Uterus (tissue), 4 donors: Measurements from ENCODE around the gene NCR2. TPM values are rescaled to one million over a fixed set of nuclear protein-coding genes. Genes with fewer than 3 reads are reported as not detected.
"Not testable (repeated sequence)": the region's sequence is repeated elsewhere in the genome, so short reads cannot be mapped to it uniquely, and the experiment has no call there.

Experiments used
- DNase-seq, 2 donors: peaks; one replicate each; pipeline ENCODE4 v3.0.0-alpha.2; 2019 to 2020
- H3K27ac ChIP-seq, 2 donors: fragments of 200-600 bp; sonication (generic); 1 replicate in 1 of 2; 2 replicates in 1 of 2; pipeline ENCODE4 v1.5.1; 2016 to 2018
- H3K27me3 ChIP-seq, 2 donors: fragments of 200-600 bp; sonication (generic); one replicate each; pipeline ENCODE4 v1.5.1; 2018 to 2019; ENCODE audit warnings: control low read depth in 1 of 2
- H3K36me3 ChIP-seq, 2 donors: fragments of 200-600 bp; sonication (generic); one replicate each; pipeline ENCODE4 v1.5.1; 2019; ENCODE audit warnings: control low read depth in 1 of 2
- H3K4me1 ChIP-seq, 2 donors: fragments of 200-600 bp; sonication (generic); one replicate each; pipeline ENCODE4 v1.5.1; 2018 to 2019; ENCODE audit warnings: control low read depth in 1 of 2
- H3K4me3 ChIP-seq, 2 donors: fragments of 200-600 bp; sonication (generic); 1 replicate in 1 of 2; 2 replicates in 1 of 2; pipeline ENCODE4 v1.5.1; 2018 to 2019; ENCODE audit warnings: mild to moderate bottlenecking in 1 of 2
- H3K9me3 ChIP-seq, 2 donors: fragments of 200-600 bp; sonication (generic); one replicate each; pipeline ENCODE4 v1.5.1; 2019; ENCODE audit warnings: control low read depth in 1 of 2
- POLR2A ChIP-seq, 2 donors: fragments of 450-650 bp; IDR thresholded peaks; one replicate each; pipeline ENCODE4 v1.6.1; 2016; ENCODE audit warnings: antibody characterized with exemption in 2 of 2, mild to moderate bottlenecking in 1 of 2, moderate library complexity in 1 of 2
- intact Hi-C: fragments of 100-400 bp; cut with DNase I; formaldehyde crosslinking; loops from one replicate; pipeline ENCODE4 v1.15.1; 2023; ENCODE audit warnings: low total_unique reads
- total RNA-seq, 4 donors: library from RNA; depleted of rRNA in 3 of 4; stranded (reverse); fragments of >200 nt in 3 of 4; gene quantifications; one replicate each; pipeline versions ENCODE4 v1.1.0 to v1.2.4, GENCODE V29; 2014 to 2023
- TF ChIP-seq, protein P1 (sequence below), 4 experiments: fragments of 200-600 bp in 2 of 4; fragments of 450-650 bp in 2 of 4; sonication (generic) in 2 of 4; IDR thresholded peaks; one replicate each; pipeline ENCODE4 v1.5.1; 2016 to 2019; ENCODE audit warnings: antibody characterized with exemption in 4 of 4, mild to moderate bottlenecking in 2 of 4, moderate library complexity in 1 of 4
- donor health status: DM: yes; HTN: yes; CAD: no.

Gene NCR2
- total RNA-seq, 4 donors from 2014 or later = not detected

DNA sequence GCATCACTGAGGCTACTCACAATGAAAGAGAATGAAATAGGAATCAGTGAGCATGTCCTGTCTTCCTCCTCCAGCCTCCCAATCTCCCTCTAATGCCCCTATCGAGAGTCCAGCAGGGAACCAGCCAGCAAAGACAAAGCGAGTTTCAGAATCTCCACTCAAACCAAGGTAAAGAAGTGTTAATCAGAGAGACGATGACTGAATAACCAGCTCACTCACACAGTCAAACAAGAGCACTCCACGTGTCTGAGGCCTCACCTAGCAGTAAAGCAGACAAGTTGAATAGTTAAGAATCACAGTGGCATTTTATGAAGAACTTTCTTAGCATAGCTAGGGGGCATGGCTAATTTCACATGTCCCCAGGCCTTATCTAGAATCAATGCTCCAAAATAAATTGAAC, 45.6 kb upstream of the NCR2 start:
- no peaks in the 10 kb centered on the region for H3K9me3 ChIP-seq
- TF ChIP-seq POLR2A (IDR thresholded peaks at IDR 0.05) = no peak
- TF ChIP-seq, protein P1, sequence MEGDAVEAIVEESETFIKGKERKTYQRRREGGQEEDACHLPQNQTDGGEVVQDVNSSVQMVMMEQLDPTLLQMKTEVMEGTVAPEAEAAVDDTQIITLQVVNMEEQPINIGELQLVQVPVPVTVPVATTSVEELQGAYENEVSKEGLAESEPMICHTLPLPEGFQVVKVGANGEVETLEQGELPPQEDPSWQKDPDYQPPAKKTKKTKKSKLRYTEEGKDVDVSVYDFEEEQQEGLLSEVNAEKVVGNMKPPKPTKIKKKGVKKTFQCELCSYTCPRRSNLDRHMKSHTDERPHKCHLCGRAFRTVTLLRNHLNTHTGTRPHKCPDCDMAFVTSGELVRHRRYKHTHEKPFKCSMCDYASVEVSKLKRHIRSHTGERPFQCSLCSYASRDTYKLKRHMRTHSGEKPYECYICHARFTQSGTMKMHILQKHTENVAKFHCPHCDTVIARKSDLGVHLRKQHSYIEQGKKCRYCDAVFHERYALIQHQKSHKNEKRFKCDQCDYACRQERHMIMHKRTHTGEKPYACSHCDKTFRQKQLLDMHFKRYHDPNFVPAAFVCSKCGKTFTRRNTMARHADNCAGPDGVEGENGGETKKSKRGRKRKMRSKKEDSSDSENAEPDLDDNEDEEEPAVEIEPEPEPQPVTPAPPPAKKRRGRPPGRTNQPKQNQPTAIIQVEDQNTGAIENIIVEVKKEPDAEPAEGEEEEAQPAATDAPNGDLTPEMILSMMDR (IDR thresholded peaks at IDR 0.05) = no peak
- no peaks in the 10 kb centered on the region for H3K36me3 ChIP-seq
- no peak overlapping the region for H3K27ac ChIP-seq
- intact Hi-C loops = no loop called here
- no peaks in the 10 kb centered on the region for H3K27me3 ChIP-seq
- no peaks in the 10 kb centered on the region for H3K4me1 ChIP-seq
- DNase-seq = no peak
- H3K4me3 ChIP-seq = no peak overlapping the region

- no peaks in the 10 kb centered on the region for H3K9me3 ChIP-seq
- no peaks in the 10 kb centered on the region for H3K27me3 ChIP-seq
- intact Hi-C loops = no loop called here
- no peak for DNase-seq
- H3K36me3 ChIP-seq = no peaks in the 10 kb centered on the region
- H3K4me1 ChIP-seq = no peaks in the 10 kb centered on the region
- H3K4me3 ChIP-seq = no peak overlapping the region
- TF ChIP-seq, protein P1 (IDR thresholded peaks at IDR 0.05) = no peak
- no peak for TF ChIP-seq POLR2A (IDR thresholded peaks at IDR 0.05)
- H3K27ac ChIP-seq = no peak overlapping the region
These were observed 43.7 kb upstream of the NCR2 start for GRCh38 chr6:41291717-41292116.

DNA sequence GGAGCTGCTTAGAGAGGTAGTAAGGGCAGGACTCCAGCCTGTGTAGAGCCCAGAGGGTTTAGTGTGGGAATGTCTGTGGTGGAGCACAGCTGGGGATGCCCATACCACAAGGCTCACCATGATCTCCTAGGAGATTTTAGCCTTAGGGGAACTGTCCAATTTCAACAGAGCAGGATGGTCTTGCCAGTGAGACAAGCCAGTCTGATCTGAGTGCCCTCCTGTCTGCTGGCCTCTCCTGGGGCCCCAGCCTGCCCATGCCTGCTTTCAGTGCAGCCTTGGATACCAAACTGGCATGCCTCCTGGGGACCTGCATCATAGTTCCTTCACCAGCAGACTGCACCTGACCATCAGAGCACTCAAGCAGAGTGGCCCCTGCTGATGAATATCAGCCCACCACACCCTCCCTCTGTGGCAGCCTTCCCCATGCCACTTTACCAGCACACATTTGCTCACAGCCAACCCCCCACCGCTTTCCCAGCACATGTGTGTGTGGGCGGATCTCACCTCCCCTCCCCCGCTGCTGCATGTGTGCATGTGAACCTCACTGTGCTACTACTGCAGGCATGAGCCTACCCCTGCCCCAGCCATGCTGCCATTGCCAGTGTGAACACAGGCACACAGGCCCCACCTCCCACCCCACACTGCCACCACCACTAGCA, 41.1 kb upstream of the NCR2 start:
- Histone ChIP-seq H3K4me1 (no peaks in the 10 kb centered on the region), H3K4me3 (no peak overlapping the region), H3K27ac (no peak overlapping the region), H3K9me3 (no peaks in the 10 kb centered on the region), H3K27me3 (no peaks in the 10 kb centered on the region), H3K36me3 (no peaks in the 10 kb centered on the region)
- intact Hi-C loops = no loop called here
- DNase-seq = no peak
- no peak for TF ChIP-seq POLR2A (IDR thresholded peaks at IDR 0.05)
- TF ChIP-seq, protein P1 (IDR thresholded peaks at IDR 0.05) = no peak

DNA sequence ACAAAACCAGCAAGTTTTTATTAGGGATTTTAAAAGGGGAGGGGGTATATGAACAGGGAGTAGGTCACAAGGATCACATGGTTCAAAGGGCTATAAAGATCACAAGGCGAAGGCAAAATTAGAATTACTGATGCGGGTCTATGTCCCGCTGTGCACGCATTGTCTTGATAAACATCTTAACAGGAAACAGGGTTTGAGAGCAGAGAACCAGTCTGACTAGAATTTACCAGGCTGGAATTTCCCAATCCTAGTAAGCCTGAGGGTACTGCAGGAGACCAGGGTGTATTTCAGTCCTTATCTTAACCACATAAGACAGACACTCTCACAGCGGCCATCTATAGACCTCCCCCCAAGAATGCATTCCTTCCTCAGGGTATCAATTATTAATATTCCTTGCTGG, 38.2 kb upstream of the NCR2 start:
- intact Hi-C loops, H3K4me3 ChIP-seq, H3K9me3 ChIP-seq, H3K27ac ChIP-seq, H3K4me1 ChIP-seq, DNase-seq, H3K27me3 ChIP-seq, H3K36me3 ChIP-seq: not testable (repeated sequence)

DNA sequence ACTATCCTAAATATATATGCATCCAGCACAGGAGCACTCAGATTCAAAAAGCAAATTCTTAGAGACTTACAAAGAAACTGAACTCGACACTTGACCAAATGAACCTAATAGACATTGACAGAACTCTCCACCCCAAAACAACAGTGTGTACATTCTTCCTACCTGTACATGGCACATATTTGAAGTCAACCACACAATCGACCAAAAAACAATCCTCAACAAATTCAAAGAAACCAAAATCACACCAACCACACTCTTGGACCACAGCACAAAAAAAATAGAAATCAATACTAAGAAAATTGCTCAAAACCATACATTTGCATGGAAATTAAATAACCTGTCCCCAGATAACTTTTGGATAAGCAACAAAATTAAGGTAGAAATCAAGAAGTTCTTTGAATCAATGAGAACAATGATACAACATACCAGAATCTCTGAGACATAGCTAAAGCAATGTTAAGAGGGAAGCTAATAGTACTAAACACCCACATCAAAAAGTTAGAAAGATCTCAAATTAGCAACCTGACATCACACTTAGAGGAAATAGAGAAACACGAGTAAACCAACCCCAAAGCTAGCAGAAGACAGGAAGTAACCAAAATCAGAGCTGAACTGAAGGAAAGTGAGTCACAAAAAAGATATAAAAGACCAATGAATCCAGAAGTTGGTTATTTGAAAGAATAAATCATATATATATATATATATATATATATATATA, 36.5 kb upstream of the NCR2 start:
- intact Hi-C loops = no loop called here
- Histone ChIP-seq H3K9me3 (peaks cover 0 to 3% of the 10 kb centered on the region in 2 donors), H3K27me3 (no peaks in the 10 kb centered on the region), H3K27ac (no peak overlapping the region), H3K4me1 (no peaks in the 10 kb centered on the region), H3K36me3 (no peaks in the 10 kb centered on the region), H3K4me3 (no peak overlapping the region)
- no peak for DNase-seq
- TF ChIP-seq, protein P1 (IDR thresholded peaks at IDR 0.05) = no peak
- TF ChIP-seq POLR2A (IDR thresholded peaks at IDR 0.05) = no peak
